ENCODE measurements around the gene STX1B.

The STX1B gene

DNA sequence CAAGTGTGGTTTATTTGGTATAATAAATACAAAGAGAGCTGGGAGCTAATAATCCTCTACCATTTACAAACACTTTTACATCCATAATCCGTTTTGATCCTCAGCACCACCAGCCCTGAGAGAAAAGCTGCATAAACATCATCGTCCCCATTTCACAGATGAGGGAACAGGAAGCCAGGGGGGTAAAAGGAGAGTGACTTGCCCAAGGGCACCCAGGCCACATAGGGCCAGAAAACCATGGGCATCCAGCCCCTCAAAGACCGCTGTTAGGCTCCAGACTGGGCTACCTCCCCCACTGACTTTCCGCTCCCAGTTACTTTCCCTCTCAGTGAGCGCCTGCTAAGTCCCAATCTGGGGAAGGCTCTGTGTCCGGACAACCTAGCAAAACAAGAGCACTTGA is 6.7 kb downstream of the STX1B start:
- Histone ChIP-seq H3K9me3 (ENCODE audit: control insufficient read depth, low read length) (no peaks in the 10 kb centered on the region), H3K4me1 (ENCODE audit: control insufficient read depth, insufficient read depth, low read length, poor library complexity, severe bottlenecking) (peaks cover 22% of the 10 kb centered on the region), H3K36me3 (ENCODE audit: control insufficient read depth, insufficient read depth, low read length) (no peaks in the 10 kb centered on the region), H3K27ac (ENCODE audit: low read depth, low read length, severe bottlenecking) (no peak overlapping the region), H3K4me3 (ENCODE audit: extremely low read depth, insufficient read depth, low read length, poor library complexity, severe bottlenecking) (no peak overlapping the region)
- 94 to 100% methylated on average over 5 of the region's 6 CpGs for WGBS, 2 experiments (ENCODE audit: insufficient coverage in 2 of 2)

DNA sequence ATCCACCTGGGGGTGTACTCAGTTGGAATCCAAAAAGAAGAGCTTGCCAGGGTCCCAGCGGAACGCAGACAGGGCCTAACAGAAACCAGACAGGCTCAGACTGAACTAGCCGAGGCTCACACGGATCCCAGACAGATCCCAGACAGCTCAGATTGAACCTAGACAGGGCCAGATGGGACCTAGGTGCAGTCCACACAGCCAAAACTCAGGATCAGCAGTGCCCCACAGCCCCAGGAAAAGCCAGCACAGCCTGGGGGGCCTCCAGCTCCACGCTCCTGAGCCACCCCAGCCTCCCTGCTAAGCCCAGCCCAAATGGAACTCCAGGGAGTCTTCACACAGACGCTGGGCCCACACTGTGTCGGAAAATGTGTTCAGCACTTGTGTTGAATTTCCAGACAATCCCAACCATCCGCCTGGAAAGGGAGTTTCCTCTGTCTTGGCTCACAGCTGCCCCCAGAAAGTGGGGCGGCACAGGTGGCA is 7.5 kb downstream of the STX1B start:
- 79 to 80% methylated on average over 8 to 9 of the region's 9 CpGs for WGBS, 2 experiments (ENCODE audit: insufficient coverage in 2 of 2)
- H3K27ac ChIP-seq (ENCODE audit: low read depth, low read length, severe bottlenecking) = no peak overlapping the region
- no peaks in the 10 kb centered on the region for H3K36me3 ChIP-seq (ENCODE audit: control insufficient read depth, insufficient read depth, low read length)

DNA sequence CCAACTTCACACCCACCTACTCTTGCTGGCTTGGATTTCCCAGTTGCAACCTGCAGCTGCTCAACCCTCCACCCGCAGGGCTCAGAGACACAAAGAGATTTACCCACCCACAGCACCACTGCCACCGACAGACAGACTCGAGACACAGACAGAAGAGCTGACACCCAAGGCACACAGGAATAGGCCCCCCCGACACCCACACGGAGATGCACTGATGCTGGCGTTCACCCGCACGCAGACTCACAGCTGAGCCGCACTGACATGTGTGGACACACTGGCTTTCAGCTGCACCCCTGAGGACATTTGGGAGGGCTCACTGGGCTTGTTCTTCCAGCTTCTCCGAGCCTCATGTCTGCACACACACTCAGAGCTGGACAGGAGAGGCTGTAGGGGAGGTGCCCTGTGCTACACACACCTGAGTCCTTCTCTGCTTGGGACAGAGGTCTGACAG is 8.2 kb downstream of the STX1B start:
- WGBS, 2 experiments (ENCODE audit: insufficient coverage in 2 of 2) = 87 to 94% methylated on average over 8 to 9 of the region's 10 CpGs

More for the DNA sequence above, 7.5 kb downstream of the STX1B start:
- Histone ChIP-seq H3K4me1 (ENCODE audit: control insufficient read depth, insufficient read depth, low read length, poor library complexity, severe bottlenecking) (peaks cover 29% of the 10 kb centered on the region), H3K9me3 (ENCODE audit: control insufficient read depth, low read length) (no peaks in the 10 kb centered on the region), H3K4me3 (ENCODE audit: extremely low read depth, insufficient read depth, low read length, poor library complexity, severe bottlenecking) (no peak overlapping the region)

DNA sequence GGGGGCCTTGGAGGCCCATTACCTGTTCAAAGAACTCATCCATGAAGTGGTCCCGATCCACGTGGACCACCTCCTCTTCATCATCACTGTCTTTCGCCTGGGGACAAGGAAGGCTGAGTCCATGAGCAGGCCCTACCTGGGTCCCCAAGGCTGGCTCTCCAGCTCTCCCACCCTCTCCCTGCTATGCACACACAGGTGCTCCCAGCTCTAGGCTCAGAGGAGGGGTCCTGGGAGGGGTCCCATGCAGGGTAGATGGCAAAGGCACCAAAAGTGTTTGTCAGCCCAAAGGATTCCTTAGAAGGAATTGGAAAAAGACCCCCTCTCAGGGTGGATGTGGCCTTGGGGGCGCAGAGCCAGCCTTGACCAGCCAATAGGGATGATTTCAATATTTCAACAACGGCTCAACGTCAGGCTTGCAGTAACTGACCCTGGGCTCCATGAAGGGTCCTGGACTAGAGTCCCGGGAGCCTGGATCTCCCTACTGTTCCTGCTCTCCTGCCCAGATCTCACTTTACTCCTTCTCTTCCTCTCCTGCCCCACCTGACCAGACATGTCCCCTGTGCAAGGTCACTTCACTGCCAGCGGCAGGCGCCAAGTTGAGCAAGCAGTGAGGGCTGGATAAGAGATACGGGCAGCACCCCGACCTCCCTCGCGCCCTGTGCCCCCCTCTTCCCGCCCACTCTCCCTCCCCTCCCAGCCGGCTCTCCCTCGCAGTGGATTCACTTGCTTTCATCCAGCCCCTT is 8.8 kb downstream of the STX1B start:
- 79 to 81% methylated on average over 12 to 15 of the region's 16 CpGs for WGBS, 2 experiments (ENCODE audit: insufficient coverage in 2 of 2)
- Histone ChIP-seq H3K4me1 (ENCODE audit: control insufficient read depth, insufficient read depth, low read length, poor library complexity, severe bottlenecking) (peaks cover 26% of the 10 kb centered on the region), H3K9me3 (ENCODE audit: control insufficient read depth, low read length) (no peaks in the 10 kb centered on the region), H3K36me3 (ENCODE audit: control insufficient read depth, insufficient read depth, low read length) (no peaks in the 10 kb centered on the region), H3K4me3 (ENCODE audit: extremely low read depth, insufficient read depth, low read length, poor library complexity, severe bottlenecking) (no peak overlapping the region), H3K27ac (ENCODE audit: low read depth, low read length, severe bottlenecking) (no peak overlapping the region)

More for the DNA sequence above, 8.2 kb downstream of the STX1B start:
- Histone ChIP-seq H3K4me3 (ENCODE audit: extremely low read depth, insufficient read depth, low read length, poor library complexity, severe bottlenecking) (no peak overlapping the region), H3K27ac (ENCODE audit: low read depth, low read length, severe bottlenecking) (no peak overlapping the region), H3K4me1 (ENCODE audit: control insufficient read depth, insufficient read depth, low read length, poor library complexity, severe bottlenecking) (peaks cover 27% of the 10 kb centered on the region), H3K36me3 (ENCODE audit: control insufficient read depth, insufficient read depth, low read length) (no peaks in the 10 kb centered on the region), H3K9me3 (ENCODE audit: control insufficient read depth, low read length) (no peaks in the 10 kb centered on the region)

DNA sequence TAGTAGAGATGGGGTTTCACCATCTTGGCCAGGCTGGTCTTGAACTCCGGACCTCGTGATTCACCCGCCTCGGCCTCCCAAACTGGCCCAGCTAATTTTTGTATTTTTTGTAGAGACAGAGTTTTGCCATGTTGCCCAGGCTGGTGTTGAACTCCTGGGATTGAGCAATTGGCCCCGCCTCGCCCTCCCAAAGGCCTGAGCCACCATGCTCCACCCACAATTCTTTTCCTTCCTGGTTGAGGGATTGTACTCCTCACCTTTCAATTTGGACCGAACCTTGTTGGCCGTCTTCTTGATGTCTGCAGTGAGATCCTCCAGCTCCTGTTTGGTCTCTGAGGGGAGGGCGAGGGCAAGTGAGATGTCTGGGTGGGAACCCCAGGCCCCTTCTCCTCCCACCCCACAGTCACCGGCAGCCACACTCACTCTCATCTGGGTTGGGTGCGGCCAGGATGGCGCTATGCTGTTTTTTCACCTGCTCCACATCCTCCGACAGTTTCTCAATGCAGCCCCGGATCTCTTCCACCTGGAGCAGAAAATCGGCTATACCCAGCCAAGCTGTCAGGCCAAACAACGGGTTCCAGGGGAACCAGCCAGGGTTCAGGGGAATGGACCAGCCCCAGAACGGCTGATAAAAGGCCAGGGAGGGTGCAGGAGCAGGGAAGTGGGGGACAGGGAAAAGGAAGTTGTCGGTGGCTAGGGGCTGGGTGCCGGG is 9.6 kb downstream of the STX1B start:
- H3K9me3 ChIP-seq (ENCODE audit: control insufficient read depth, low read length) = no peaks in the 10 kb centered on the region
- H3K4me1 ChIP-seq (ENCODE audit: control insufficient read depth, insufficient read depth, low read length, poor library complexity, severe bottlenecking) = peaks cover 21% of the 10 kb centered on the region
- WGBS, 2 experiments (ENCODE audit: insufficient coverage in 2 of 2) = 94 to 96% methylated on average over 10 to 14 of the region's 19 CpGs
- H3K36me3 ChIP-seq (ENCODE audit: control insufficient read depth, insufficient read depth, low read length) = no peaks in the 10 kb centered on the region
- H3K27ac ChIP-seq (ENCODE audit: low read depth, low read length, severe bottlenecking) = no peak overlapping the region
- H3K4me3 ChIP-seq (ENCODE audit: extremely low read depth, insufficient read depth, low read length, poor library complexity, severe bottlenecking) = no peak overlapping the region

DNA sequence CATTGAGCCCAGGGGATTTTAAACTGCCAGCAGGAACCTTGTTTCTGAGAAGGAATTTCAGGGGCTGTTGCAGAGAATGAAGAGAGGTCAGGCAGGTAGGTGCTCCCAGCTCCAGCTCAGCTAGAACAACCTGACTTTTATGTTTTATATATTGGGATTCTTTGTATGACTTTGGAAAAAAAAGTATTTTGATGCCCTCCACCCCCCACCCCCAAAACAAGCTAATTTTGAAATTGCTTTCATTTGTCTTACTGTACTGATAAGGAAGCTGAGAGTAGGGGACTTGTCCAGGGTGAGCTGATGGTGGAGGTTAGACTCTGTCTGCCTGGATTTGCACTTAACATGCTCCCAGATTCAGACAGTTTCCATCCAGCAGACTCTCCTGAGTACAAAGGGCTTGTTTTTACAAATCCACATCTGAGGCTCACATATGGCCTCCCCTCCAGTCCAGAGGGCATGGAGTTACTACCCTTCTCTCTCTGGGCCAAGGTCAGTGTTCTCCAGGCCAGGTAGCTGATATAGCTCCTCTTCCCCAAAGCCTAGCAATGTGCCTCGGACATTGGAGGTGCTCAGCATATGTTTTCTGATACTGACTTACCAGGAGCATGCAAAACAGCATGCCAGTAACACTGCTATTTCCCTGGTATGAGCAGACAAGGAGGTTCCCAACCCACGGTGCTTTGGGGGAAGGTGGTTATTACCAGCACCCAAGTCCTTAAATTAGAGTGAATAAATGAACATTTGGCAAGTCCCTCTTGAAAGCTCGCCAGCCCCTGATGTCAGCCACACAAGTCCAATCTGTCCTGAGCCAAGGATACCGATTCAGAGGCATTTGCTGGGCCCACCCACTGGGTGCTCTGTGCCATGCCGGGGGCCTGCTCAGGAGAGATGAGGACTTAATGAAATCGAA is 11.3 kb downstream of the STX1B start:
- H3K4me3 ChIP-seq (ENCODE audit: extremely low read depth, insufficient read depth, low read length, poor library complexity, severe bottlenecking) = no peak overlapping the region
- WGBS, 2 experiments (ENCODE audit: insufficient coverage in 2 of 2) = 86 to 89% methylated on average over 4 to 6 of the region's 6 CpGs
- H3K9me3 ChIP-seq (ENCODE audit: control insufficient read depth, low read length) = no peaks in the 10 kb centered on the region
- no peaks in the 10 kb centered on the region for H3K36me3 ChIP-seq (ENCODE audit: control insufficient read depth, insufficient read depth, low read length)
- peaks cover 21% of the 10 kb centered on the region for H3K4me1 ChIP-seq (ENCODE audit: control insufficient read depth, insufficient read depth, low read length, poor library complexity, severe bottlenecking)
- peak overlapping the region; percentile 44 for H3K27ac ChIP-seq (ENCODE audit: low read depth, low read length, severe bottlenecking)

DNA sequence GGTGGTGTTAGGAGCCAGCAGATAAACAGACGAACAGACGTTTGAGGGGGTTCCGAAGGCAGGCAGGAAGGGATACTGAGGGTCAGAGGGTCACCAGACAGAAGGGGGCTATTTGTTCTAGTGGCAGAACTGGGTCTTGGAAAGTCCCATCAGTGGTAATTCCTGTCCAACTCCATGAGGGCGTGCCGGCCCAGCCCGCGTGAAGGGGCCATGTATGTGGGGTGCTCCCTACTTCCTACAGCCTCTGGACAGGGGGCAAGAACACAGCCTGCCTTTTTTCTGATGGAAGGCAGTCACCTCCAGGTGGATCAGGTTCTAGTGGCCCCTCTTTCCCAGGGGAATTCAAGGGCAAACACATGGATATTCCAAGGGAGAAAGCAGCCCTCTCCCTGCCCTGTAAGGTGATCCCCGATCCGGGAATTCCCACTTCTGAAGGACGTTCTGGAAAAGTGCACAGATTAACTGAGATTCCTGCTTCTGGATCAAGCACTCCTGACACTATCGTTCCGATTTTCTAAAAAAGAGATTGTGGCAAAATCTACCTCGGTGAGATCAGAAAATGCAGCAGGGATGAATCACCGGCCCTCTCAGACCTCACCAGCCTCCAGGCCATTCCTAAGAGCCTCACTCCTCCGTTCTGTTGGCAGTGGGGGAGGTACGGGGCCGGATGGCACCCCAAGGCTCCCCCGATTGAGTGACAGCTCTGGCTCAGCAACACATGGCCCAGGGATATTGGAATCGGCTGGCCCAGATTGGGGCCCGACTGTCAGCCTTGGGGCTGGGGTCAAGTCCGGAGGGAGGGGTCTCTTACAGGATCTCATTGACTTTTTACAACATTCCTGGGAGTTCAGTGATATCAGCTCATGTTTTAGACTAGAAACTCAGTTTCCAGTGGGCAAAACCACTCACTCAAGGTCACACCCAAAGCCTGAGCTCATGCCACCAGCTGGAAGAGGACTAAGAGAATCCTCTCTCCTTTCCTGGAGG is 12.4 kb downstream of the STX1B start:
- H3K4me1 ChIP-seq (ENCODE audit: control insufficient read depth, insufficient read depth, low read length, poor library complexity, severe bottlenecking) = peaks cover 21% of the 10 kb centered on the region
- no peaks in the 10 kb centered on the region for H3K36me3 ChIP-seq (ENCODE audit: control insufficient read depth, insufficient read depth, low read length)
- H3K9me3 ChIP-seq (ENCODE audit: control insufficient read depth, low read length) = no peaks in the 10 kb centered on the region
- H3K27ac ChIP-seq (ENCODE audit: low read depth, low read length, severe bottlenecking) = peak overlapping the region; percentile 44
- WGBS, 2 experiments (ENCODE audit: insufficient coverage in 2 of 2) = 40 to 58% methylated on average over 16 to 18 of the region's 21 CpGs
- peak overlapping the region; percentile 39 for H3K4me3 ChIP-seq (ENCODE audit: extremely low read depth, insufficient read depth, low read length, poor library complexity, severe bottlenecking)

DNA sequence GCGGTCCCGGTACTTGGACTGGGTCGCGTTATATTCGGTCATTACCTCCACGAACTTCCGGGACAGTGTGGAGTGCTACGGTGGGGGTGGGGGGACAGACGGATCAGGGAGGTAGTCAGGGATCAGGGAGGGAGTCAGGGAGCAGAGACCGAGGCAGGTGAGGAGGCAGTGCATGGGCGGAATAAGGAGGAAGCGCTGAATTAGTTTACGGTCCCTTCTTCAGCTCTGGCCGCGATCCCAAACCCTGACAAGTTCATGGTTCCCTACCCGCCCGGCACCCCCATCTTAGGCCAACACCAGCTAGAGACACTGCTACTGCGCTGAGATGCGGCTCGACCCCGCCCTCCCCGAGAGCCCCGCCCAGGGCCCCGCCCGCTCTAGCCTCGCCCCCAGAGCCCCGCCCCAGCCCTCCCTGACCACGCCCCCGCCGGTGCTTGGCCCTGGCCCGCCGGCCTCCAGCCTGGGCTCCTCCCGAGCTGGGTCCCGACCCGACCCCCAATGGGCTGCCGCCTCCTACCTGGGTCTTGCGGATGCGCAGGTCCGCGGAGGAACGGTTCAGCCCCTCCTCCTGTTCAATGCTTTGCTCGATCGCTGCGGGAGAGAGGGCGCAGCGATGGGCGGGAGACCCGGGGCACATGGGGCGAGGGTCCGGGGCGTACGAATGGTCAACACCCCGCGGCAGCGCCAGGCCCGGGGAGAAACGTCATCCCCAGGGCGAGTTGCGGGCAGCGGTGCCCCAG is 13.3 kb downstream of the STX1B start:
- Histone ChIP-seq H3K27ac (ENCODE audit: low read depth, low read length, severe bottlenecking) (peak overlapping the region; percentile 44), H3K4me3 (ENCODE audit: extremely low read depth, insufficient read depth, low read length, poor library complexity, severe bottlenecking) (peak overlapping the region; percentile 39), H3K9me3 (ENCODE audit: control insufficient read depth, low read length) (no peaks in the 10 kb centered on the region), H3K36me3 (ENCODE audit: control insufficient read depth, insufficient read depth, low read length) (no peaks in the 10 kb centered on the region), H3K4me1 (ENCODE audit: control insufficient read depth, insufficient read depth, low read length, poor library complexity, severe bottlenecking) (peaks cover 25% of the 10 kb centered on the region)
- WGBS, 2 experiments (ENCODE audit: insufficient coverage in 2 of 2) = 3 to 6% methylated on average over 28 to 53 of the region's 60 CpGs

DNA sequence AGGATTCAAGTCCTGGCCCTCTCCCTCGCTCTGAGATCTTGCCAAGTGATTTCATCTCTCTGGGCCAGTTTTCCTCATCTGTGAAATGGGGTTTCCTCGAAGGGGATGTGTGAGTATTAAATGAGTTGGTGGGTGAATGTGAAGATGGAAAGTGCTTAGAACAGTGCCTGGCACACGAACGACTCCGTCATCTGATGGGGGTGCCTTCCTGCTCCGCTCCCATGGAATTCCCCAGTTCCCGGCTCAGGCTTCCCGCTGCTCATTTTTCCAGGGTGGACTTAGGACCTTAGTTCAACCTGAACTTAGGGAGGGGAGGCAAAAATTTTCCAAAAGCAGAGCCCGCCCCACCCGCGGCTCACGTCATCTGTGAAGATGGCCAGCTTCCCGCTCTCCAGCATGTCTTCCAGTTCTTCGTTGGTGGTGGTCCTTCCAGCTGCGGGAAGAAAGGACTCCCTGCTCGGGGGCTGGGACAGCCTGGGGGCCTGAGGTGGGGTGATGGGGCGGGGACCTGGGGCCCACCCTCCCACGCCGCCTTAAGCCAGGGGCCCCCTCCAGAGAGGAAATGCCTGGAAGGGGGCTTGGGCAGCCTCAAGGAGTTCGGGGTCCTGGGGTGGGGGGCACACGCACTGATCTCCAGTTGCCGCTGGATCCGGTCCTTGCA is 14.0 kb downstream of the STX1B start:
- Histone ChIP-seq H3K27ac (ENCODE audit: low read depth, low read length, severe bottlenecking) (no peak overlapping the region), H3K36me3 (ENCODE audit: control insufficient read depth, insufficient read depth, low read length) (no peaks in the 10 kb centered on the region)
- 28 to 38% methylated on average over 13 to 20 of the region's 23 CpGs for WGBS, 2 experiments (ENCODE audit: insufficient coverage in 2 of 2)

More for the DNA sequence above, 14.0 kb downstream of the STX1B start:
- H3K9me3 ChIP-seq (ENCODE audit: control insufficient read depth, low read length) = no peaks in the 10 kb centered on the region
- peaks cover 25% of the 10 kb centered on the region for H3K4me1 ChIP-seq (ENCODE audit: control insufficient read depth, insufficient read depth, low read length, poor library complexity, severe bottlenecking)
- peak overlapping the region; percentile 39 for H3K4me3 ChIP-seq (ENCODE audit: extremely low read depth, insufficient read depth, low read length, poor library complexity, severe bottlenecking)
